Endodermal cell (in vitro differentiated cells): ENCODE measurements around the gene IDH3G. TPM values are rescaled to one million over a fixed set of nuclear protein-coding genes. Genes with fewer than 3 reads are reported as not detected.
A peak's percentile ranks its signal among the peaks of the same experiment; 100 is the strongest.

Experiments used
- DNase-seq: peaks from one replicate; pipeline ENCODE4 v3.0.0-alpha.2; 2017
- H3K27ac ChIP-seq: 2 replicates; pipeline ENCODE4 v1.5.1; 2013; ENCODE audit warnings: mild to moderate bottlenecking, low read depth, low read length, moderate library complexity
- H3K27me3 ChIP-seq: 2 replicates; pipeline ENCODE4 v1.6.1; 2013; ENCODE audit warnings: mild to moderate bottlenecking, low read length, moderate library complexity; ENCODE audit not compliant: insufficient read depth, control insufficient read depth, poor library complexity, severe bottlenecking
- H3K36me3 ChIP-seq: 2 replicates; pipeline ENCODE4 v1.7.0; 2013; ENCODE audit warnings: mild to moderate bottlenecking, low read length, moderate library complexity; ENCODE audit not compliant: control insufficient read depth, insufficient read depth
- H3K4me1 ChIP-seq: one replicate; pipeline ENCODE4 v1.7.0; 2013; ENCODE audit warnings: low read length; ENCODE audit not compliant: control insufficient read depth, insufficient read depth
- H3K4me3 ChIP-seq: 2 replicates; pipeline ENCODE4 v1.5.1; 2013; ENCODE audit warnings: mild to moderate bottlenecking, low read length, moderate library complexity
- H3K9ac ChIP-seq: 2 replicates; pipeline ENCODE4 v1.6.1; 2013; ENCODE audit warnings: mild to moderate bottlenecking, low read length, moderate library complexity; ENCODE audit not compliant: poor library complexity, severe bottlenecking; ENCODE audit errors: extremely low read depth
- H3K9me3 ChIP-seq: 2 replicates; pipeline ENCODE4 v1.6.1; 2013; ENCODE audit warnings: mild to moderate bottlenecking, low read length, moderate library complexity; ENCODE audit not compliant: control insufficient read depth
- H3K27ac Mint-ChIP-seq: 2 replicates; pipeline ENCODE4 v1.8.0; 2020; ENCODE audit warnings: mixed read lengths
- H3K27me3 Mint-ChIP-seq: 2 replicates; pipeline ENCODE4 v1.8.0; 2021; ENCODE audit warnings: mild to moderate bottlenecking, mixed read lengths; ENCODE audit not compliant: insufficient read depth
- H3K36me3 Mint-ChIP-seq: 2 replicates; pipeline ENCODE4 v1.8.0; 2020; ENCODE audit warnings: low read depth, mixed read lengths
- H3K4me1 Mint-ChIP-seq: 2 replicates; pipeline ENCODE4 v1.8.0; 2020; ENCODE audit warnings: mixed read lengths
- H3K4me3 Mint-ChIP-seq: 2 replicates; pipeline ENCODE4 v1.8.0; 2020; ENCODE audit warnings: mild to moderate bottlenecking, moderate library complexity, mixed read lengths
- H3K9me3 Mint-ChIP-seq: 2 replicates; pipeline ENCODE4 v1.8.0; 2020; ENCODE audit warnings: mild to moderate bottlenecking, mixed read lengths
- CTCF ChIP-seq: fragments of 200-600 bp; sonication (generic); conservative IDR thresholded peaks from 2 replicates; pipeline ENCODE4 v1.5.0; 2021; ENCODE audit warnings: antibody characterized with exemption, mild to moderate bottlenecking
- WGBS, 2 experiments: methylation state at CpG; one replicate each; pipeline versions ENCODE4 v1.1.5 to v1.1.7; 2013; ENCODE audit warnings: missing lambda C conversion rate in 2 of 2, mixed read lengths in 1 of 2; ENCODE audit not compliant: insufficient coverage in 1 of 2, insufficient read length in 1 of 2; 5-methylcytosine and 5-hydroxymethylcytosine counted together
- total RNA-seq, 2 donors: library from RNA; stranded (reverse); fragmentation: NEBNext Ultra II Directional in 1 of 2; extraction: Animal tissue kit (Norgen Biotek cat#: 25700) in 1 of 2; gene quantifications; 2 replicates in 1 of 2; 3 replicates in 1 of 2; pipeline ENCODE4 v1.2.1, GENCODE V29; 2021

IDH3G gene
- total RNA-seq, 2 donors from 2014 or later: 39.5 to 45.0 TPM

- 93% methylated on average over 12 of the region's 14 CpGs; no CpG with 5 or more reads in 1 of the 2 experiments for WGBS, 2 experiments
- DNase-seq: peak; percentile 26
- no peaks in the 10 kb centered on the region for H3K4me1 Mint-ChIP-seq
- Histone ChIP-seq H3K27ac (no peak overlapping the region), H3K4me3 (no peak overlapping the region), H3K9me3 (no peaks in the 10 kb centered on the region), H3K36me3 (no peaks in the 10 kb centered on the region), H3K27me3 (no peaks in the 10 kb centered on the region), H3K4me1 (no peaks in the 10 kb centered on the region), H3K9ac (no peak overlapping the region)
- H3K9me3 Mint-ChIP-seq: peaks cover 51% of the 10 kb centered on the region
- no peak overlapping the region for H3K4me3 Mint-ChIP-seq
- H3K36me3 Mint-ChIP-seq: no peaks in the 10 kb centered on the region
- H3K27me3 Mint-ChIP-seq: peaks cover 5% of the 10 kb centered on the region
- TF ChIP-seq CTCF: no peak
- no peak overlapping the region for H3K27ac Mint-ChIP-seq
Observed at GRCh38 chrX:153762626-153763173, 31.5 kb downstream of the IDH3G start.

DNA sequence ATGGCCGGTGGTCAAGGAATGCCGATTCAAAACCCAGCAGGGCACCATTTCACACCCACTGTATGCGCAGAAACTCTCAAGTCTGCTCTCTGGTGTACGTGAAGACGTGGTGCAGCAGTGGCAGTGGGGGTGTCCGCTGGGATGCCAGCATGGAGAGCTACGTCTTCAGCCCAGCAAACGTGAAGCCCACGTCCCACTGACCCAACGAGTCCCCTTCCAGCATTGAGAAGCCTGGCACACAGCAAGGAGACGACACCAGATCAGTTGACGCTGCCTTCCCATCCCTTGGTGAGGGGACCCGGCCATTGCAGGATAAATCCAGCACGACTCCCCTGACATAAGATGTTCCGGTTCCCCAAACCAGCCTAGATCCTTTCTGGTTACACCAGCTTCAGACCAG, 32.3 kb downstream of the IDH3G start:
- H3K9me3 ChIP-seq: no peaks in the 10 kb centered on the region
- TF ChIP-seq CTCF: no peak
- H3K9me3 Mint-ChIP-seq: peaks cover 58% of the 10 kb centered on the region
- no peak overlapping the region for H3K9ac ChIP-seq
- H3K27me3 Mint-ChIP-seq: peaks cover 5% of the 10 kb centered on the region
- H3K27me3 ChIP-seq: no peaks in the 10 kb centered on the region
- H3K4me1 Mint-ChIP-seq: no peaks in the 10 kb centered on the region
- H3K36me3 Mint-ChIP-seq: no peaks in the 10 kb centered on the region
- DNase-seq: peak; percentile 26
- H3K4me3 ChIP-seq: no peak overlapping the region
- no peak overlapping the region for H3K27ac ChIP-seq
- WGBS, 2 experiments: 84 to 92% methylated on average over 7 to 15 of the region's 15 CpGs
- no peak overlapping the region for H3K27ac Mint-ChIP-seq
- H3K36me3 ChIP-seq: no peaks in the 10 kb centered on the region
- H3K4me1 ChIP-seq: no peaks in the 10 kb centered on the region
- H3K4me3 Mint-ChIP-seq: no peak overlapping the region

DNA sequence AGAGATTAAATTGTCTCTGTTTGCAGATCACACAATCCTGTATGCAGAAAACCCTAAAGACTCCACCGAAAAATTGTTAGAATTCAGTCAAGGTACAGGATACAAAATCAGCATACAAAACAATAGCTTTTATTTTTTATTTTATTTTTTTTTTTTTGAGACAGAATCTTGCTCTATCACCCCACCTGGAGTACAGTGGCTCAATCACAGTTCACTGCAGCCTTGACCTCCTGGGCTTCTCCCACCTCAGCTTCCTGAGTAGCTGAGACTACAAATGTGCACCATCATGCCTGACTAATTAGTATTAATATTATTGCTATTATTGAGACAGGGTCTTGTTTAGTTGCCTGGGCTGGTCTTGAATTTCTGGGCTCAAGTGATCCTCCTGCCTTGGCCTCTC, 39.0 kb downstream of the IDH3G start:
- Mint-ChIP-seq H3K27ac (no peak overlapping the region), H3K9me3 (peaks cover 73% of the 10 kb centered on the region), H3K4me3 (no peak overlapping the region), H3K27me3 (peaks cover under 1% of the 10 kb centered on the region), H3K36me3 (no peaks in the 10 kb centered on the region), H3K4me1 (no peaks in the 10 kb centered on the region)
- TF ChIP-seq CTCF: peak; percentile 35
- Histone ChIP-seq H3K36me3 (no peaks in the 10 kb centered on the region), H3K4me3 (no peak overlapping the region), H3K27ac (no peak overlapping the region), H3K27me3 (no peaks in the 10 kb centered on the region), H3K4me1 (no peaks in the 10 kb centered on the region), H3K9me3 (peaks cover 5% of the 10 kb centered on the region), H3K9ac (no peak overlapping the region)
- WGBS, 2 experiments: no CpG with 5 or more reads among the region's 1 CpG
- peak; percentile 30 for DNase-seq
